HK-2 (cell line): ENCODE data around the gene MAP2K3.
A peak's percentile ranks its signal among the peaks of the same experiment; 100 is the strongest.

Source experiments
- DNase-seq: peaks from one replicate; pipeline ENCODE4 v3.0.0-alpha.2; 2018; ENCODE audit not compliant: unreplicated experiment

MAP2K3 gene

GRCh38 chr17:21282850-21283249 is 1.7 kb upstream of the MAP2K3 start:
- DNase-seq = no peak

- no peak for DNase-seq
These were observed 811 bp upstream of the MAP2K3 start for GRCh38 chr17:21283482-21284318.

GRCh38 chr17:21285164-21286065 is 904 bp downstream of the MAP2K3 start:
- DNase-seq = peak; percentile 59

- DNase-seq = peak; percentile 90
These were observed 1.7 kb downstream of the MAP2K3 start for GRCh38 chr17:21286066-21286770.

- no peak for DNase-seq
These were observed 2.6 kb downstream of the MAP2K3 start for GRCh38 chr17:21286909-21287702.

GRCh38 chr17:21287703-21288449 is 3.4 kb downstream of the MAP2K3 start:
- DNase-seq = peak; percentile 97

GRCh38 chr17:21288571-21289017 is 4.1 kb downstream of the MAP2K3 start:
- no peak for DNase-seq

GRCh38 chr17:21289175-21289901 is 4.8 kb downstream of the MAP2K3 start:
- no peak for DNase-seq

GRCh38 chr17:21289902-21290571 is 5.5 kb downstream of the MAP2K3 start:
- DNase-seq = no peak

GRCh38 chr17:21291357-21291756 is 6.8 kb downstream of the MAP2K3 start:
- DNase-seq = no peak

GRCh38 chr17:21291862-21292261 is 7.4 kb downstream of the MAP2K3 start:
- no peak for DNase-seq

GRCh38 chr17:21292867-21293830 is 8.6 kb downstream of the MAP2K3 start:
- DNase-seq = no peak

- DNase-seq = no peak
These were observed 9.3 kb downstream of the MAP2K3 start for GRCh38 chr17:21293831-21294210.

GRCh38 chr17:21294321-21295035 is 10.0 kb downstream of the MAP2K3 start:
- no peak for DNase-seq

GRCh38 chr17:21295036-21295952 is 10.8 kb downstream of the MAP2K3 start:
- DNase-seq = no peak
